ENCODE data around the gene RYK. TPM values are rescaled to one million over a fixed set of nuclear protein-coding genes. Genes with fewer than 3 reads are reported as not detected.
"Not testable (repeated sequence)": the region's sequence is repeated elsewhere in the genome, so short reads cannot be mapped to it uniquely, and the experiment has no call there.

The RYK gene
- total RNA-seq, 1 donor from 2014 or later, result 111 TPM

- DNase-seq, result no peak
These were observed 3.0 kb upstream of the RYK start for GRCh38 chr3:134253475-134254226.

GRCh38 chr3:134252766-134253165 is 2.1 kb upstream of the RYK start:
- DNase-seq, result no peak

- DNase-seq, result peak; percentile 72
These were observed 1.2 kb upstream of the RYK start for GRCh38 chr3:134251731-134252391.

GRCh38 chr3:134249935-134250716 is 533 bp downstream of the RYK start:
- peak; percentile 69 for DNase-seq

- DNase-seq, result peak; percentile 24
These were observed 1.3 kb downstream of the RYK start for GRCh38 chr3:134249296-134249841.

- DNase-seq, result no peak
These were observed 5.7 kb downstream of the RYK start for GRCh38 chr3:134244921-134245320.

GRCh38 chr3:134242649-134243617 is 7.7 kb downstream of the RYK start:
- DNase-seq, result no peak

GRCh38 chr3:134239538-134239937 is 11.1 kb downstream of the RYK start:
- no peak for DNase-seq

GRCh38 chr3:134237454-134238145 is 13.1 kb downstream of the RYK start:
- DNase-seq, result no peak

- DNase-seq, result no peak
These were observed 14.0 kb downstream of the RYK start for GRCh38 chr3:134236505-134237170.

- DNase-seq, result no peak
These were observed 15.0 kb downstream of the RYK start for GRCh38 chr3:134235577-134236076.

- DNase-seq, result no peak
These were observed 17.7 kb downstream of the RYK start for GRCh38 chr3:134232951-134233350.

- no peak for DNase-seq
These were observed 18.5 kb downstream of the RYK start for GRCh38 chr3:134232151-134232550.

GRCh38 chr3:134231131-134231530 is 19.5 kb downstream of the RYK start:
- no peak for DNase-seq

- DNase-seq, result no peak
These were observed 21.6 kb downstream of the RYK start for GRCh38 chr3:134229038-134229437.

GRCh38 chr3:134228479-134228878 is 22.2 kb downstream of the RYK start:
- DNase-seq, result peak; percentile 68

- DNase-seq, result no peak
These were observed 22.6 kb downstream of the RYK start for GRCh38 chr3:134228035-134228434.

- DNase-seq, result not testable (repeated sequence)
These were observed 25.9 kb downstream of the RYK start for GRCh38 chr3:134224796-134225156.

GRCh38 chr3:134222835-134223234 is 27.8 kb downstream of the RYK start:
- no peak for DNase-seq

- DNase-seq, result no peak
These were observed 33.8 kb downstream of the RYK start for GRCh38 chr3:134216851-134217250.
